Measurements from ENCODE around the gene GAS7. TPM values are rescaled to one million over a fixed set of nuclear protein-coding genes. Genes with fewer than 3 reads are reported as not detected.
A peak's percentile ranks its signal among the peaks of the same experiment; 100 is the strongest.

GAS7 gene
- total and polyA plus RNA-seq, 2 of the 13 experiments (the other 11 are each of a cell fraction or from before 2014, with no cell fraction given): 1.0 to 5.2 TPM

- ChIA-PET CTCF (ENCODE audit: low intra/inter-chr PET ratio, low total read pairs) (no interaction called here), POLR2A (no interaction called here)
- Histone ChIP-seq H3K4me3 (replicated peaks in 1 of 3; ENCODE audit: insufficient read depth in 1 of 3, low read depth in 2 of 3, low read length in 3 of 3) (no peak overlapping the region), H3K79me2 (ENCODE audit: insufficient read depth, low read length) (no peaks in the 10 kb centered on the region), H3K36me3 (replicated peaks in 1 of 2; ENCODE audit: control insufficient read depth in 1 of 2, insufficient read depth in 2 of 2, low read length in 2 of 2) (no peaks in the 10 kb centered on the region), H3K4me2 (ENCODE audit: low read depth, low read length) (no peak overlapping the region), H3K27ac (ENCODE audit: extremely low read length, insufficient read depth, low read length) (no peak overlapping the region), H3K4me1 (ENCODE audit: insufficient read depth, low read length) (no peaks in the 10 kb centered on the region), H4K20me1 (ENCODE audit: insufficient read depth, low read length) (no peaks in the 10 kb centered on the region), H3K27me3 (ENCODE audit: control insufficient read depth in 1 of 2, insufficient read depth in 2 of 2, low read length in 2 of 2) (peaks cover 5 to 23% of the 10 kb centered on the region in 2 experiments; a peak in 4 of 5 replicates), H3K9me3 (ENCODE audit: low read length) (no peaks in the 10 kb centered on the region), H3K9ac (ENCODE audit: insufficient read depth, low read depth, low read length) (no peak overlapping the region), H2AFZ (ENCODE audit: low read length) (no peak overlapping the region)
- TF ChIP-seq CTCF (CRISPR knock-in tag; IDR thresholded peaks at IDR 0.05) (peak; percentile 33), MXI1 (IDR thresholded peaks at IDR 0.05; ENCODE audit: borderline replicate concordance, low read depth, low read length) (no peak), ZNF572 (CRISPR knock-in tag; IDR thresholded peaks at IDR 0.05) (no peak), ZFP90 (CRISPR knock-in tag; IDR thresholded peaks at IDR 0.05; ENCODE audit: borderline replicate concordance) (no peak), SMC3 (IDR thresholded peaks at IDR 0.05; ENCODE audit: low read length) (peak; percentile 8; the same call in 1 of the 2 replicates), ZNF460 (CRISPR knock-in tag; IDR thresholded peaks at IDR 0.05; ENCODE audit: borderline replicate concordance) (no peak), ZNF784 (CRISPR knock-in tag; IDR thresholded peaks at IDR 0.05; ENCODE audit: borderline replicate concordance) (no peak)
- ATAC-seq: peak; percentile 63
- intact Hi-C loops (cut with micrococcal nuclease; ENCODE audit: unreplicated experiment): no loop called here
- peak; percentile 52 for DNase-seq (ENCODE audit: low spot score)
- in situ Hi-C loops (cut with HindIII; ENCODE audit: extremely low pct_ligation_motif_present, low pct_unique_long_range_greater_than_20kb): no loop called here
- 5% methylated on average over 9 of the region's 13 CpGs for WGBS (ENCODE audit: low lambda C conversion rate)
- FAIRE-seq: no peak
- BruUV-seq (replicated peaks): no TSS peak
Measured at GRCh38 chr17:9928601-9929333, 269.6 kb downstream of the GAS7 start.
